Activated gamma-delta T cell treated with Interleukin-2 at 50 U/mL for 16 hours (primary cell): Measurements from ENCODE around the gene LINC00305.

Experiments used
- DNase-seq: peaks from one replicate; pipeline ENCODE4 v3.0.0-alpha.2; 2020

Gene LINC00305

DNA sequence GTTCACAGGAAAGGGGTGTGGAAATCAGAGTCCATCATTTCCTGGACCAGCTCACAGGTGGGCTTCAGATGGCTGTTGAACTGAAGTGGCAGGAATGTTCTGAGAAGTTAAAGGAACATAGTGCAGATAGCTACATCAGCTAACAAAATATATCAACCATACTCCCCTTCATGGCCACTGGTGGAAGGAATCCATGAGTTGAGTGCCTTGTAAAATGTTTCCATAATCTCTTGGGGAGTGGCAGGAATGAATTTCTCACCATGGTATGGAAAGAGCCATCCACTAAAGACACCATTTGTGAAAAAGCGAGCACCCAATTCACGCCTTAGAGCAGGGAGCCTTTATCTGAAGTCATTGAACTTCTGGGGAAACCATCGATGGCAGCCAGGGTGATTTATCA lies at the start of gene LINC00305:
TSS of gene LINC00305 (minus strand) at position 101 of the 400 bp plus-strand sequence.
- DNase-seq = no peak

DNA sequence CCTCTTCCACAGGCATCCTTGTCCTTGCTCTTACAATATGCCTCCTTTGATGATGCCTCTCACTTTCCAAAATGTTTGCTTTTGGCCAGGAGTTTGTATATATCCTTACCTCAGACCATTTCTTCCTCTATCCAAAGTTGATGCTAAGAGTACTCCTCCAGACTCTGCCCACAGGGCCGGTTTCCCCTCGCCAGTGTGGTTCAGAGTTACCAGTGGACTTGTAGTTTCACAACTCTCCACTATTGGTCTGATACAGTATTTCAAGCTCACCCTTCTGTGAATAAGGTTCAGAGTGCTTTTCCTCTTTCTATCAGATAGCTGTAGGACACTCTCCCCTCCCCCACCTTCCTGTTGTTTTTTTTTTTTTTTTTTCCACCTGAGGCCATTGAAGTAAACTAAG lies 42.2 kb upstream of the LINC00305 start:
- DNase-seq = no peak

DNA sequence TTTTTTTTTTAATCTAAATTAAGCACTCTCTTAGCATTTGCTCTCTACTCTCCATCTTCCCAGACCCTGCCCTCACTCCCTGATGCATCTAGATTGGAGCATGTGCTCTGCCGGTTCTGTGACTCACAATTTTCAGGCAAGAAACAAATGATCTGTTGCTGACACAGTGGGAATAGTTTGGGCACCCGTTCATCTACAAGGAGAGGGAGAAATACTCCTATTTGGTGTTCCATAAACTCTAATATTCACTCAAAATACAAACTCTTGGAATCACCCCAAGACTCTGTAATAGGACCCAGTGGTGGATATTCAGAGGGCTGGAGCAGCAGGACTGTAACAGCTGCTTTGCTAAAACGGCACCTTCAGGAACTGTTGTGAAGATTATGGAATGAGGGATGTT lies 37.1 kb upstream of the LINC00305 start:
- DNase-seq = no peak

DNA sequence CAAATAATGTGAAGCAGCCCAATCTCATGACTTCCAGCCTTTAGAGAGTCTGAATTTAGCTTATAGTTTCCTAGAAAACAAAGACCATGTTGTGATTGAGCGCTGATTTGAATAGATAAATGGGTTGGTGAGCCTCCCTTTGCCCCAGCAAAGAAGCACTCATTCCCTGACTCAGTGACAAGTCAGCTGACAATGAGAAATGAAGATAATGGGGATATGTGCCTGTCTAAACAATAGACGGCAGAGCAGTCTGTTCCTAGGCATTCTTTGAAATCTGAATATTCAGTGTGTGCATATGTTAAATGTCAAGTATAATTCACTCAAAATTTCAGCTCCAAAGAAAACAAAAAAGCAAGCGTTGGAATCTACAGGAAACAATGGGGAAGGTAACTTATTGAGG lies 34.8 kb upstream of the LINC00305 start:
- DNase-seq = no peak

DNA sequence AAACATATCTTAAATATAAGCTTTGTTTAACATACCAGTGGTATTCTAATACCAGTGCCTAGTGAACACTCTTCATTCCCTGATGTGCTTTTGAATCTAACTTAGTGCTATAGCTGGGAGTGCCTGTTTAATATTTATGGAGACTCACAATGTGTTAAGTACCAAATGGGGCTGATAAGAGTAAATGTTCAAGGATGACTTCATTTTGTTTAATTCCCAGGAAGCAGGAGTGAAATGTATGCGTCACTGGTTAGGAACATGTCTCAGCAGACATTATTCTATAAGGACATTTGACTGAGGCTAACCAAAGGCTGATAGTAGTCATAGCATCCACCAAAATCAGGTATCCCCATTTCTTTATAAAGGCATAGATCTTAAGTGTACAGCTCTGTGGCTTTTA lies 31.7 kb upstream of the LINC00305 start:
- DNase-seq = no peak

DNA sequence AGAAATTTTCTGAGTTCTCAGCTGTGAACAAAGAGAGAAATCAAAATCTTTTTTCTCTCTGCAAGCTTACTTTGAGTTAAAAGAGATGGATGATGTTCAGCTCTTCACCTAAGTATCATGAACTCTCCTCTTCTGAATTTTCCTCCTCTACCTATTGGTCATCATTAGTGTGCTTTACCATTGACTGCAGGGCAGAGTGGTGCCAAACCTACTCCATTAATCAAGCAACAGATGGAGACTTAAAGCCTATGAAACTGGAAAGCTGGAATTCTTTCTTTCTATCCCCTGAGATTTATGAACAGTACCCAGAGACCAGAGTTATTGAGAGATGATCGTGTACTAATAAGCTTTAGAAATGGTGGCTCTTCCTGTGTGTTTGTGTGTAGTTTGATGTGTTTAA lies 31.3 kb upstream of the LINC00305 start:
- DNase-seq = no peak

DNA sequence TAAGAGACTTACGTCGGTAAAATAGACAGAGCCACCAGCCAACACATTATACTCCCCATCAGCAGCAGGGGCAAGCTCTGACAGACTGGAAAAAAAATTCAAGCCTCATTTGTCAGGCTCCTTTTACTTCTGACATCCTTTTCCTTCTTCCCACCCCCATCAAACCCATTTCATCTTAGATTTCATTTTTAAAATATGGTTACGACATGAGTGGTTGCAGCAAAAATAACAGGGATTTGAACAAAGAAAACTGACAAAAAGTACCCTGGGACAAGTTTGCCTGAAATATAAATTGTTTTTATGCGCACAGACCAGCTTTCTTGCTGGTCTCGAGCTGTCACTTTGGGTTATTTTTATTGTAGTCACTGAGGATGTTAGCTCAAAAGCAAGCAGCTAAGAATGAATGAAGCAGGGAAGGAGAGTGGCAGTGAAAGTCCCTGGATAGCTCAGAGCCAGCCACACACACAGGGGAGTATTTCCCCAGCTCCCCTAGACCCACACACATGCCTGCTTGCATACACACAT lies 30.7 kb upstream of the LINC00305 start:
- DNase-seq = no peak

DNA sequence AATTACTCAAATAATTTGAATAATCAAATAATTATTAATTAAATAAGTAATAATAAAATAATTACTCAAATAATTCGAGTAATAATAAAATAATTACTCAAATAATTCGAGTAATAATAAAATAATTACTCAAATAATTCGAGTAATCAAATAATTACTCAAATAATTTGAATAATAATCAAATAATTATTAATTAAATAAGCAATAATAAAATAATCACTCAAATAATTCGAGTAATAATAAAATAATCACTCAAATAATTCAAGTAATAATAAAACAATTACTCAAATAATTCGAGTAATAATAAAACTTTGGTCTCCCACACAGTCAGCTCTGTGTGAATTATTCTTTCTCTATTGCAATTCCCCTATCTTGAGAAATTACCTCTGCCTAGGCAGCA lies 30.0 kb upstream of the LINC00305 start:
- DNase-seq = no peak

DNA sequence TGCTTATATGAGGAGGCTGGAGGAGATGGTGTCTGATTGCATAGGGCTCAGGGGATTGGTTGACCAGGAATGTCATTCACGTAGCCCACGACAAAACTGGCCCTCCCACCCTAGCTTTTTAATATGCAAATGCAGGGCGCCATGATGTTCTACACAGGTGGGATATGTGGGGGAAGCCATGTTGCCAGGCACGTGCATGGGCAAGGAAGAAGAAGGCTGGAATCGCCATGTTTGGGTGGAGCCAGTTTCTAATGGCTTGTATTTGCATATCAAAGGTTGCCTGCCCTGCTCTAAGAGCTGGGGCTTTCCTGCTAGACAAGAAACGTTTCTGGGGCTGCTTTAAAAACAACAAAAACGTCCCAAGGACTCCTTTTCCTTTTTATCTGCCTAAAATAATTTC lies 26.5 kb upstream of the LINC00305 start:
- no peak for DNase-seq

DNA sequence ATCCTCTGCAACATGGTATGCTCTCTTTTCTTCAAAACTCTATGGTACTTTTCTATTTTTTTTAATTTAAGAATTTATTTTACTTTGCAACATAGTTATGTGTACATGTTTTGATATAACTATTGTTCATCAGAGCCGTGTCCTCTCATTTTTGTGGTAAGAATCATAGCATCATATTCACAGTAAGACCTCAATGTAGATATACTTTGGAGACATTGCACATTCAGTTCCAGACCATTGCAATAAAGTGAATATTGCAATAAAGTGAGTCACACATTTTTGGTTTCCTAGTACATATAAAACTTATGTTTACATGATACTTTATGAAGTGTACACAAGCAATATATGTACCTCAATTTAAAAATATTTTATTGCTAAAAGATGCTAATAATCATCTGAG lies 22.7 kb upstream of the LINC00305 start:
- DNase-seq = no peak

DNA sequence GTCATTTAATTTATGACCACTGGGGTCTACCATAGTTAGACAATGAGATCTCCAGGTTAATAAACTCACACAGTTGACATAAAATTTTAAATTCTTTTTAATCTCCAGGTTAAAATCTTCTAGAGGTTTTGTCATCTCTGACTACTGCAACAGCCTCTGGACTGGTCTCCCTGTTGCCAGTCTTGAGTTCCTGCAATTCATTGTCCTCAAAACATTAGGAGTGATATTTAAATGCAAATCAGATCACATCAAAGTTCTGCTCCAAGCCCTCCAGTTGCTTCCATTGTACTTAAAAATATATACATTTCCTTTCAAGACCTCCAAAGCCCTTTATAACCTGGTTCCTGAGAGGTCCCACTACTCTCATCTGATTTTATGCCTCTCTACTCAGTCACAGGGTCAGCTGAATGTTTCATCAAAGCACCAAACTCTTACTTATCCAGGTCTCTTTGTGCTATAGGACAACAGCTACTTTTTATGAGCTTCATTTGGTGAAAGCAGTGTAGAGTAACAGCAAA lies 18.6 kb upstream of the LINC00305 start:
- no peak for DNase-seq

DNA sequence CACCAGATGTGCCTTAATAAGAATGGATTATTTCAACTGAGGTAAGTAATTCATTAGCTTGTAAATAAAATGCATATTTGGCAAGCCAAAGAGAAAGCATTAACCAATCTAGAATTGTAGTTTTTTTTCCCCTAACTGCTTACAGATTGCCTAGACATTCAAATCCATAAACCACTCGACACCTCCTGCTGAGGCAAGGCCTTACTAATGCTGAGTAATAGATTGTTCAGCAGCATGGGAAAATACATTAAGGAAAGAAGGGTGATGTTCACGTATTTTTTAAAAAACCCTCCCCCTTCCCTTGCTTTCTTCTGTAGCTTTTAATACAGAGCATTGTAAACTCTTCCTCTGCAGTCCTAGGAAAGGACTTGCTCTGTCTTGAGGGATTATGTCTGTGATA lies 17.0 kb upstream of the LINC00305 start:
- DNase-seq = no peak

DNA sequence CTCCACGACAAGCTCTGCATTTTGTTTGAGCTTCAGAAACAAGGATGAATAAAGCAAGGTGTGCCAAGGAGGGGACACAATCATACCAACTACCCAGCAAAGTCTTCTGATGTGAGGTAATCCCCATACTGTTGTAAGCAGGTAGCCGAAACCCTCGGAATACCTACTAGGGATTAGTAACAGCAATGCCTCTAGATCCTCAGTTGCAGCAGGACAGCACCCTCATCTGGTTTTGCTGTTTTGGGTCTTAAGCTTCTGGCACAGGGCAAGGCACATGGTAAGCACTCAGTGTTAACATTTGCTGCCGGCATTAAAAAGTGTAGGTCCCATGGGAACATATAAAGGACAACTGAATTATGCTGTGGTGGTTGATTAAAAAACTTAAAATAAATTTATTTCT lies 16.0 kb upstream of the LINC00305 start:
- DNase-seq = no peak

DNA sequence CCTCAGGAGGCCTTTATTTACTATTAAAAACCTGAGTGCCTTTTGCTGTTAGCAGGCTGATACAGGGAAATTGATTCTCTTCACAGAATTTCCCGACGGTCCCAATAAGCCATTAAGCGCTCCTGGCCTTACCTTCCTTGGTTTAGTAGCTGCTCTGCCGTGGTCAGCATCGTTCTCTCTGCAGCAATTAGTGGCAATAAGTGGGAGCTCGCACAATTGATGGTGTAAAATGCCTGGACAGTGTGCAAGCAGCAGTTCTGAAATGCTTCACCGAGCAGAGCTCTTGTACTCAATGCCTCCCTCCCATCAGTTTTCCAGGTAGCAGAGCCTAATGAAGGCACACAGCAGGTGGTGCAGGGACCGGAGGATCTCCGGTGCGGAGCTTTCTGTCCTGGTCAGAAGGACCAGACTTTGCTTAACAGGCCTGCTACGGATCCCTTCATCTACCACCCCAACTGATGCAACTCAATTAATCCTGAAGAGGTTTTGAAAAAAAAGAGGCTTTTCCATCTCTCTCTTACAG lies 1.1 kb upstream of the LINC00305 start:
- DNase-seq = no peak

DNA sequence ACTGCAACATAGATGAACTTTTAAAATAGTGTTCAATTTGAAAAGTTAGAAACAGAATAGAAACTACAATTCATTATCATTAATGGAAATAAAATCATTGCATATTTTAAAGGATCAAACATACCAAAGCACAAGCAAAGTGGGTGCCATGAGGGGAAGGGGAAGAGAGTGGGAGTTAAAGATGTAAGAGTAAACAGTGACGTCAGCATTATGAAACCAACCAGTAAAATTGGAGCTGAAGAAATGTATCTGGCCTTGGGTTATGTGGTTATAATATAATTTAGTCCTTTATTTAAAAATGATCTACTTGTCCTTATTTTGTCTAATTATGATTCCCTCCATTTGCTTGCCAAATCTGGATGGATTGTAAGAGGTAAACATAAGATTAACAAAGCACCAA lies 6.0 kb downstream of the LINC00305 start:
- no peak for DNase-seq

DNA sequence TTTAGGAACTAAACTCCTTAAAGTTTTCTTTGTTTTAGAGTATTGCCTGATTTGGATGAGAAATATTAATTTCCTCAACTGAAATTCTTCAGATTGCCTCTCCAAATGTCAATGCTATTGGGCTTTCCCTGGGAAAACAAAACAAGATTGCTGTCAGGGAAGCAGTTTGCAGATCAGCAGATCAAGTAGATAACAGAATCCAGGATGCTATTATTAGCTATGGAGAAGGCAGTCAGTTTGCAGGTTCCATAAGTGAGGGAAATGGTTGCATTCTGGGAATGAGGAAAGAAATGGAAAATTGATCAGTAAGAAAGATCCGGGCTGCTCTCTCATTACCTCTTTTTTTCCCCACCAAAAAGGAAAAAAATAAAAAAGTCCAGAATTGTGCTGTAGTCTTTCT lies 11.0 kb downstream of the LINC00305 start:
- no peak for DNase-seq

DNA sequence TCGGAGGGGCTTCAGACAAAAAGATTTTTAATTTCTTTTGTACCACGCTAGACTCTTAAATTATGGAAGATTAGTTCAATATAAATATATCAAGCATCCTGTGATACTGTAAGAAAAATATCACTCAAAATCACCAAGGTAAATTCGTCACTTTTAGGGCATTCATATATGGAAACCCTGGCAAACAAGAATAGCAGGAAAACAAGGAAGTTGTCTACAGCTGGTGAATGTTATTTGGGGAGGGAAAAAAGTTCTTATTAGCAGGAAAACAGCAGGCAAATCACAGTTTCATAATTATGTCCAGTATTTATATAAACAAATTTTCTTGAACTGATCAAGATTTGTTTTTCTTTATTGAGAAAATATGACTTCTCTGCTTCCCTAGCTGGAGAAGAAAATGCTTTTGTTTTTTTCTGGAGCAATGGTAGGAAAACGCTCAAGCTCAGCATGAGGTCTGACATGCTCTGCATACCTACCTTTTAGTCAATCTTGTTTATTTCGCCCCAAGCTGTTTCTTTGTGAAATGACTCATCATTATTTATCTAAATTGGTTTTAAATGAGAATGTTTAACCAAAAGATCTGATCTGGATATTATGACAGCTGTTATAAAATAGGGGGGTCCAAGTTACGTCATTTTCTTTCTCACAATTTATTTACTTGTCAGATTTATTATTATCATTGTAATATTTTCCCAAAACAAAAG lies 14.7 kb downstream of the LINC00305 start:
- DNase-seq = no peak

DNA sequence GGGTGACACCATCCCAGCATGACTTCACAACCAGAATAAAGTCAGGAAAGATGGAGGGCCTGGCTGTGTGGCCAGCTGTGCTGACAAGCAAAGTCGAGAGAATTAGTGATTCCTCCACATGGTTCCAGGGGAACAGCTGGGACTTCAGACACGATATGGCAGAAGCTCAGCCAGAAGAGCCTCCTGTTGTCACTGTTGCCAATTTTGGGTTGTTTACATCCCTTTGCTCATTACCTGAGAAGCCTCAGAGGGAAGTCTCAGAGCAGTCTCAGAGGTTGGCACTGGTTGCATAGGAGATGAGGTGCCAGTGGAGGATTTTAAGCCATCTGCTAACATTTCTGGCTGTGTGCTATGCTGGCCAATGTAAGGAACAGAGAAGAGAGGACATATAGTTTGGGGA lies 16.0 kb downstream of the LINC00305 start:
- DNase-seq = no peak

DNA sequence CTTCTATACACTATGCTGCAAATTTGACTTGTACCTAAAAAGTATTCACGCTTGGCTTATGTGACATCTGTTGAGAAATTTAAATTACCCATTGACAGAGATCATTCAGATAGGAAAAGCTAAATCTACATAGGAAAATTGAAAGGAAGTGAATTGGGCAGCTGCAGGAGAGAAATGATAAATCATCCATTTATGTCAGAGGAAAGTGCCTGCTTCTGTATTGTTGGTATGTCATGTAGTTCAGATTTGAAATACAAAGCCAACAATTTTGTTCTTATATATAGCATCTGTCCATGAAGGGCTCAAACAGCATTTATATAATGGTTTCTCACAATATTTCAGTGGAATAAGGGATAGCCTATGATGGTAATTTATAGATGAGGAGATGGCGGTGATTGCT lies 17.6 kb downstream of the LINC00305 start:
- DNase-seq = no peak

DNA sequence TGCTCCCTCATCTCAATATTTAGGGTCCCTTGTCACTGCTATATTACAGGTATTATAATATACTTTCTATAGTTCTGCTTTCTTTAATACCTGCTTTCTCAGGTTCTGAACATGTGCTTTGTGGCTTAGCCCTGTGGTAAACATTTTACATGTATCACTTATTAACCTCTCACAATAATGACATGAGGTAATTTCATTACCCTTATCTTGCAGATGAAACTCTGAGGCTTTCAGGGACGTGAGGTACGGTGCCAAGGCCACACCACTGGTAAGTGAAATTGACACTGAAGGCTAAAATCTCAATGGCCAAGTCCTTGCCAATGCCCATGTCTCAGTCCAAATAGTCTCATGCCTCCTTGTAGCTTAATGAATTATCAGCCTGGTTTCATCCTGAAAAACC lies 21.7 kb downstream of the LINC00305 start:
- no peak for DNase-seq

DNA sequence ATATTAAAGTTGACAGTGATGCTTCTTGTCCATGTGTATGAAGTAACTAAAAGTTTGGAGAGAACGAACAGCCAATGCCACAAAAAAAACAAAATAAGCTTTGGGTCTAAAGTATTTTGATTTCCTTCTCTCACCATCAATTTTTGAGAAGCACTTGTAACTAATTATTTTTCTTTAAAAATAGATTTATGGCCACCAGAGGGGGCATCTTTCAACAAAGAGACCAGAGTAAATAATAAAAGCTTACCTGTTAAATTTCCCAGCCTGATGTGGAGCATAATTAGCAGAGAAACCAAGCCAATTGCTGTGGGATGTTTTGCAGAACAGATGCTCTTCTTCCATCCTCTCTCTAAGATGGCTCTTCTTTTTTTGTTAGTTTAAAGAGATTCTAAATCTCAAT lies 29.0 kb downstream of the LINC00305 start:
- no peak for DNase-seq

DNA sequence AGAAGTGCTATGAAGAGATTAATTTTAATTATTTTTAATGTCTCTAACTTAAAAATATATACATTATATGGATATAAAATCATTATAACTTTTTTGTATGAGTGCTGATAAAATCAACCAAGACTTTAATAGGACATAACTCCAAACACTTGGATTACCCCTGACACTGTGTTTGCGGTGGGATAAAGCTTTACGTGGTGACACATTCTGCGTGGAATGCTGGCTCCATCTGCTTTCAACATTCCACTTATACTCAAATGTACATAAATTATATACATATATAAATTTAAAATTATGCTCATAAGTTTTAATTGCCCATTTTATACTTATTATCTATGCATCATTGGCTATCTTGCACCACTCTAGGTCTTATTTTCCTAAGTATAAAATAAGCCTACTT lies 30.5 kb downstream of the LINC00305 start:
- no peak for DNase-seq

DNA sequence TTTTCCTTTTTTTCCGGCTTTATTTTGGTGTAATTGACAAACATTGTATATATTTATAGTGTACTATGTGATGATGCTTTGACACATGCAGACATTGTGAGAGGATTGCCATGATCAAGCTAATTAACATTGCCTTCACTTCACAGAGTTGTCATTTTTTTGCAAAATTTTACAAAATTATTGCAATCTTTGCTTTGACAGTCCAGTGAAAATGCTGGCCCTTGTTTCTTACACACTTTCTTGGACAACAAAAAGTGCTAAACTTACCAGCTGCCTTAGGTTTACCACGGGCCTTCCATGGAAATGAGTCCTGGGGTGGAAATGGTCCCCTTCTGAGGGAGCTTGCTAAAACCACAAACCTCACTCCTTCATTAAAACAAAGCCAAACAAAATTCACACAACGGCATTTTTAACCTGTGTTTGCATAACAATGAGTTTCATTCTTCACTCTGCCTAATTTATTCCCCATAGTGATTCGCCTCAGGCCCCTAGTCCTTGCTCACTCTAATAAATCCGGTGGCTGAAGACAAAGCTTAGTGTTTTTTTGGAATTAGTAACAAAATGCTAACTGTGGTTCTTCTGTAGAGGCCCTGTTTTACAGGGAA lies 32.2 kb downstream of the LINC00305 start:
- no peak for DNase-seq

DNA sequence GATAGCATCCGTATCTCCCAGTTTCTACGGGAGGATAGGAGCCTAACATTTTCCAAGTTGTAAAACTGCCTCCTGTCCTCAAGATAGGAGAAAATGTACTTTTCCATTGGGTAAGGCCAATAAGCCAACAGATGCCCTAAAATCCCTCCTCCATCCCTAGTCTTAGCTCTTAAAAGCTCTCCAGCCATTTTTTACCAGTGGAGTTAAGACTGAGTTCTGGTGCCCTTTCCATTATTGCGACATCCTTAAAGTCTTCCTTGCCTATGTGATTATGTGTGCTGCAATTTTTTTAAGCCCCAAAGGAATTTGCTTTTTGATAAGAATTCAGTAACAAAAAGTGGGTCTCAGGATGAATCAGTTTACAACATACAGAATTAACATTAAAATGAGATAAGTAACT lies 33.0 kb downstream of the LINC00305 start:
- DNase-seq = no peak
